Measurements from ENCODE around the gene GSTP1. TPM values are rescaled to one million over a fixed set of nuclear protein-coding genes. Genes with fewer than 3 reads are reported as not detected.

GSTP1 gene
- total and polyA plus RNA-seq, 9 of the 15 experiments (the other 6 are each of a cell fraction or from before 2014, with no cell fraction given): 592 to 2,150 (median 1,204) TPM

- TF ChIP-seq RREB1 (CRISPR knock-in tag; IDR thresholded peaks at IDR 0.05): no peak
- no peak for TF ChIP-seq SMARCA5 (IDR thresholded peaks at IDR 0.05)
- no peak for TF ChIP-seq CEBPG (CRISPR knock-in tag; IDR thresholded peaks at IDR 0.05)
- no peak for TF ChIP-seq CEBPG (tag; conservative IDR thresholded peaks at IDR 0.05 in 1 of 2, IDR thresholded peaks at IDR 0.05 in 1 of 2)
- no peak for TF ChIP-seq ZNF274 (IDR thresholded peaks at IDR 0.05; ENCODE audit: borderline replicate concordance, low read depth, low read length)
- no peak for TF ChIP-seq MCM7 (IDR thresholded peaks at IDR 0.05)
- no peak for TF ChIP-seq E2F6 (IDR thresholded peaks at IDR 0.05; ENCODE audit: borderline replicate concordance in 1 of 2, extremely low read depth in 1 of 2, insufficient read depth in 1 of 2, insufficient read length in 1 of 2, low read depth in 1 of 2, low read length in 1 of 2, poor library complexity in 1 of 2, severe bottlenecking in 1 of 2)
- TF ChIP-seq MXD1 (CRISPR knock-in tag; IDR thresholded peaks at IDR 0.05; ENCODE audit: borderline replicate concordance, poor library complexity, severe bottlenecking): no peak
- no peak for TF ChIP-seq PYGO2 (tag; IDR thresholded peaks at IDR 0.05)
- no peak for TF ChIP-seq ZNF311 (CRISPR knock-in tag; IDR thresholded peaks at IDR 0.05)
- TF ChIP-seq ZNF41 (CRISPR knock-in tag; conservative IDR thresholded peaks at IDR 0.05): no peak
- TF ChIP-seq ATF4 (CRISPR knock-in tag; IDR thresholded peaks at IDR 0.05): no peak
- no peak for TF ChIP-seq ZBTB26 (CRISPR knock-in tag; IDR thresholded peaks at IDR 0.05)
- no peak for TF ChIP-seq HBP1 (CRISPR knock-in tag; IDR thresholded peaks at IDR 0.05)
- no peak for TF ChIP-seq ZNF764 (CRISPR knock-in tag; IDR thresholded peaks at IDR 0.05; ENCODE audit: low read depth)
Observed at GRCh38 chr11:67613960-67614715, 30.5 kb downstream of the GSTP1 start (continued).
